HG03558 (cell line): Measurements from ENCODE around the gene RPL15.
A peak's percentile ranks its signal among the peaks of the same experiment; 100 is the strongest.
"Not testable (repeated sequence)": the region's sequence is repeated elsewhere in the genome, so short reads cannot be mapped to it uniquely, and the experiment has no call there.

ENCODE experiments used
- ATAC-seq: cut with Tn5 transposase; IDR thresholded peaks from one replicate; pipeline ENCODE4 v1.9.1; 2021; ENCODE audit warnings: moderate number of reproducible peaks; ENCODE audit not compliant: unreplicated experiment; ENCODE audit errors: extremely low read depth

Gene RPL15

DNA sequence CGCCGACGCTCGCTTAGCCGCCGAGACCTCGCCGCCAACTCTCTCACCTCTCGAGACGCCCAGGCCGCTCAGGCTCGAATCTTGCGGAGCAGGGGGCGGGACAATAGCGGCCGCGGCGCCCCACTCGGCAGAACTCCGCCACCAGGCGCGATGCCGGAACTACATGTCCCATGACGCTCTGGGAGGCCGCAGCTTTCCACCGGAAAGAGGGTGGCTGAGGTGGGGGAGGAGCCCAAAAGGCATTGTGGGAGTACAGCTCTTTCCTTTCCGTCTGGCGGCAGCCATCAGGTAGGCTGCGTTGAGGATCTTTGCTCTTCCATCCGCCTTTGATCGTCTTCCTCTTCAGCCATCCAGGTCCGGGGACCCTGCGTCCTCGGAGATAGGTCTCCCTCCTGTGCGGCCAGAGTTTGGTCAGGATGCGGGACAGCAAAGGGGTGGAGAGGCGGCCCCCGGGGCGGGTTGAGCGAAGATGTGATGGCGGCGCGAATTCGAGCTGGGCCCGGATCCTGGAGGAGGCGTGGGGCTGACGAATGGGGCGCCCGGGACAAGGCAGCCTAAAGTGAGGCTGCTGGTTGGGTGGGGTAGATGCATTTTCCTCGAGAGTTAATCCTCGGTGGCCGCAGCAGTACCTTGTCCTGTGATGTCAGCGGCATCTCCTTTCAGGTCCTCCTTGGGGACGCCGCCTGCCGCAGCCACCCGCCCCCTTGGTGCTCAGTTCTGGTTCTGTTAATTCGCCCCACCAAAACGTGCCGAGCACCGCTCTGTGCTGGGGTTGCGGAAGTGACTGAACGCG lies at the start of gene RPL15, which contains the start of gene NKIRAS1:
RPL15 (plus strand) TSS at position 247 of the 793 bp plus-strand sequence. CDS start 728 bp downstream, outside the sequence.
NKIRAS1 (minus strand) TSS at position 105 of the 793 bp plus-strand sequence. CDS start 6,086 bp downstream, outside the sequence.
- peak; percentile 93 for ATAC-seq

DNA sequence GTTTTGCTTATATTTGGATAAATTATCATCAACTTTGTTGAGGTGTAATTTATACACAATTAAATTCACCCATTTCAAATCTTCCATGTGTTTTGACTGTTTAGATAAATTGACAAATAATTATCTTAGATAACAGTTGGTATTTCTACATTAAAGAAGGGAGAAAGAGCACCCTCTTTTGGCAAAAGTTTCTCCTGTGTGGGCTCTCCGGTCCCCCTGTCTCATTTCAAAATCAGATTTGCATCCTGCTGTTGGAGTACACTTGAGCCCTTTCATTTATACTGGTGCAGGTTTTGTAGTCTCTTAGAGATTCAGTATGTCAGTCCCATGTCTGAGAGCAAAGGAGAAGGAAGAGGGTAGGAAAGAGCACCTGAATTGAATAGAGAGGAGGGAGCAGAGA lies 49.5 kb upstream of the RPL15 start:
- no peak for ATAC-seq

DNA sequence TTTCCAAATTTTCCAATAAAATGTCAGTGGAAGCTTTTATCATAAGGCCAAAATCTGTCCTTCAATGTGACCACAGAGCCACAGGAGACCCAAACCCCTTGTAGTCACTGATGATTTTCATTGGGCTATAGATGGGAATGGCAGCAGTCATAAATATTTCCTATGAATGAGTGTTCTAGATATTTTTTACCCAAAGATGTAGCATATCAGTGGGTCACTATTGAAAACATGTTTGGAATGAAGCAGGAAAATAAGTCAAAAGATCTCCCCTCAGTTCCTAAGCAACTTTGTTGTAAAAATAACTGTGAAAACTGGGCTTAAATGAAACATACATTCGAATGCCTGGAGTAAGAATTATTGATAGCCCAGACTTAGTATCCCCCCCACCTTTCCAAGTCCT lies 49.1 kb upstream of the RPL15 start:
- no peak for ATAC-seq

DNA sequence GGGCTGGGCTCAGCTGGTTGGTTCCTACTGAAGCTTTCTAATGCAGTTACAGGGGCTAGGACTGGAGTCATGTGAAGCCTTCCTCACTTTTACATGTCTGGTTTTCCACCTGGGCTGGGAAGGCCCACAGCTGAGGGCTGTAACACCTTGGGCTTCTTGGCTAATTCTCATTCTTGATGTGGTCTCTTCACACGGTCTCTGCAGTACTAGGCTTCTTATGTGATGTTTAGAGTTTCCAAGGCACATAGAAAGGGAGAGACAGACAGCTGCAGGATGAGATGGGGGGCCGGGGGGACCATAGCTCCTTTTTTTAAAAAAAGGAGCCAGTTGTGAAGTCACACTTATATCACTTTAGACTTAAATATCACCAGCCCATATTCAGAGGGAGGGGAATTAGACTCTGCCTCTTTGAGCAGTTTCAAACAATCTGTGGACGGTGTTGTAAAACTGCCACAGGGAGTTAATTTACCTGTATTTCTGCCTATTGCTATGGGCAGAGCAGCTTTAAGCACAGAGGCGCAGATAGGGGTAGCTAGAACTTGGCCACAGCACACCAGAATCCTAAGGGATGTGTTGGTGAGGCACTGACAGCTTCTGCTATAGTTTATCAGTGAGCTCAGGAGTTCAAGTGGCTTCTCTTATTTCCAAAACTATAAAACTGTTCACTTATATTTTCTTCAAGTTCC lies 46.8 kb upstream of the RPL15 start:
- ATAC-seq: no peak

DNA sequence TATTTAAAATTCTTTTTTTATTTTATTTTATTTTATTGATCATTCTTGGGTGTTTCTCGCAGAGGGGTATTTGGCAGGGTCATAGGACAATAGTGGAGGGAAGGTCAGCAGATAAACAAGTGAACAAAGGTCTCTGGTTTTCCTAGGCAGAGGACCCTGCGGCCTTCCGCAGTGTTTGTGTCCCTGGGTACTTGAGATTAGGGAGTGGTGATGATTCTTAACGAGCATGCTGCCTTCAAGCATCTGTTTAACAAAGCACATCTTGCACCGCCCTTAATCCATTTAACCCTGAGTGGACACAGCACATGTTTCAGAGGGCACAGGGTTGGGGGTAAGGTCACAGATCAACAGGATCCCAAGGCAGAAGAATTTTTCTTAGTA lies 46.3 kb upstream of the RPL15 start:
- not testable (repeated sequence) for ATAC-seq

GRCh38 chr3:23871361-23871760 lies 45.6 kb upstream of the RPL15 start:
- ATAC-seq: not testable (repeated sequence)

DNA sequence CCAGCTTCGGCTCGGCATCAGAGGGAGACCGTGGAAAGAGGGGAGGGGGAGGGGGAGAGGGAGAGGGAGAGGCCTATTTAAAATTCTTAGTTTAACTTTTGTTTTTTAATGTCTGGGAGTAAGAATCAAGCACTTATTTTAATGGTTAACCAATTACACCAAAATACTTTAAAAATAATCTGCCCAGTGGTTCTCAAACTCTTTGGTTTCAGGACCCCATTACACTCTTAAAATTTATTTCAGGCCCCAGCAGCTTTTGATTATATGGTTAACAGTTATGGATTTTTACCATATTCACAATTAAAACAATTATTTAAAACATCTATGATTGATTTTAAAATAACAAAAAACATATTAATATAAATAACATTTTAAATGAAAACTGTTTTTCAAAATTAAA lies 44.6 kb upstream of the RPL15 start:
- ATAC-seq: no peak

DNA sequence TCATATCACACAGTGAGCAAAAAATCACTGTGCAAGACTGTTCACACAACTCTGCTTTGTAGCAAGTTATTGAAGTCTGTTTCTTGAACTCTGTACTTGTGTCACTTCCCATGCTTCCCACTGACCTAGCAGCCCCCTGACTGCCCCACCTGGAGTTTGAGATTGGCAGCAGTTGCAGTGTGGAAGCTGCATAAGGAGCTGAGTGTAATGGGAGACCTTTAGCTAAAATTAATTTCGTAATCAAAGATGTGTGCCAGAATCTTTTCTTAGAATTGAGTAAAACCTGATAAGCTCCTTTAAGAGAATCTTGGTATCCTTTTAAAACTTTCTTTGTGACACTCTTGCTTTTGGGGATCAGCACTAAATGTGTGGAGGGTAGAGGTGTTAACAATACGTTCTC lies 43.0 kb upstream of the RPL15 start:
- ATAC-seq: no peak

GRCh38 chr3:23874359-23875112 lies 42.4 kb upstream of the RPL15 start:
- ATAC-seq: no peak

DNA sequence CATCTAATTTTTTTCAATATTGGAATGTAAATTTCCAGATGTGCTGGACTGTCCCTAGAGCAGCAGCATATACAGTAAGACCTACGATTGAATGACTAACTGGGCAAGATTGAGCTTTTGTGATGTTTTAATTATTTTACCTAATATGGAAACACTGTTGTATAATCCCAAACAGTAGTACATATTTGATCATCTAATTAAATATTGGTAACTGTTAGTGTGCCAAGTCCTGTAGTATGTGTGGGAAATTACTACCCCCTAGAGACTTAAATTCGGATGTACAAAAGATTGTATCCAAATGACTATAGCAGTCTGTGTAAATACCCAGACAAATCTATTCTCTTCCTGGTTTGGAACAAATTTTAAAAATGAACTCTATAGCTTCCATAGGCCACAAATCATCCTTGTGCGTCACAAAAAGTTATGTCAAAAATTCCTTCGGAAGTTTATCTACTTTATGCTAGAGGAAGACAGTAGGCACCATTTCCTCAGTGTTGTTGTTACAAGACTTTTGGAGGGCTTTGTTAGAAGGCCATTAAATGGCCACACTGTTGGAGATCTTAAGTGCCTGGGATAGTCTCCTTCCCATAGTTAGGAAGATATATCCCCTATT lies 41.7 kb upstream of the RPL15 start:
- ATAC-seq: no peak

DNA sequence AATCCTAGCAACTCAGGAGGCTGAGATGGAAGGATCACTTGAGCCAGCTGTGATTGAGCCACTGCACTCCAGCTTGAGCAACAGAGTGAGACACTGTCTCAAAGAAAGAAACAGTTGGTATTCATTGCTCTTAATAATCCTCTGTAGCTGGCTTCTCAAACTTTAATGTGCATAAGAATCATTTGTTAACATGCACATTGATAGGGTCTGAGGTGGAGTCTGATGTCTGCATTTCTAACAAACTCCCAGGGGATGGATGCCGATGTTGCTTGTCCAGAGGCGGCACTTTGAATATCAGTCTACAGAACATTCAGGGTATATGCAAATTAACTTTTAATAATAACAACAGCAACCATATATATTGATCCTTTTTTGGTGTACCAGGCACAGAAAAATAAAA lies 40.0 kb upstream of the RPL15 start:
- ATAC-seq: no peak

- no peak for ATAC-seq
Measured at GRCh38 chr3:23877329-23877980, 39.5 kb upstream of the RPL15 start.

DNA sequence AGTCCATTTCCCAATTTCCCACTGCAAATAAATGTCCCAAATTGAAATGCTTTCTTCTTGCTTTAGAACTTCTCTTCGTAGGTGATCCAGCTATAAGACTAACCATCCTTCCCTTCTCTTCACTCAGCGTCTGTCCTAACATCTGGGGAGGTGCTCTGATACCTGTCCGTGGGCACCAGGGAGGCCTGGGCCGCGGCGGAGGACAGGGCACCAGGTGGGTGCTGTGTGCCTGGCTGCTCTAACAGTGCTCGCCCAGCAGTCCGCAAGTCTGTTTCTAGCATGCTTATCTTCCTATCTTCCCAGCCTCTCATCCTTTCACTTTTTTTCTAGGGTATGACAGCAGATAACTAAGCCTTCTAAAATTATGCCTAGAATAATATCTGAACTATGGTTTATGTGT lies 37.4 kb upstream of the RPL15 start:
- no peak for ATAC-seq

DNA sequence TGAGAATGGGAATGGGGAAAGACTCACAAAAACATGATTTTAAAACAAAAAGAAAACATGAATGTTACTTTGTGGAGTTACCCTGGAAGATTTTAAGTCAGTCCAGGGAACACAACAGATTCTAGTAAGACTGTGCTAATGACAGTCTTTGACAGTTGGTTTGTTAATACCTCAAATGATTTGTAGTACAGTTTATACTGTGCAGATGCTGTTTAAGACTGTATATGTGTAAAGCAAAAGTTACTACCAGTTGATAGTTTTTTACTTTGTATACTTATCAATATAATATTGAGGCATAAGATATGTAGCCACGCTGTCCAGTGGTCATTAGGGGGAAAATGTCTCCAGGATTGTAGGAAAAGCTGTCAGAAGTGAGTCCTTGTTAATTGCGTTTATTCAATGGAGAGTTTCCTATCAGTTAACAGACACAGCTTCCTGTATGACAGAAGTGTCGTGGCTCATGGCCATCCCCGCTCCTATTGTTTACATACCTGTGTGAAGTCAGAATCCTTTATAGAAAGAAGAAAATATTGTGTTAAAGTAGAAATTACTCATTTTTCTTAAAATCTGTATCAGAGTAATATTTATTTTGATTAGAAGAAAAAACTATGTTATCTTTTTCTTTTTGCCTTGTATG lies 36.1 kb upstream of the RPL15 start:
- ATAC-seq: no peak

- ATAC-seq: not testable (repeated sequence)
Measured at GRCh38 chr3:23881993-23882392, 34.9 kb upstream of the RPL15 start.

DNA sequence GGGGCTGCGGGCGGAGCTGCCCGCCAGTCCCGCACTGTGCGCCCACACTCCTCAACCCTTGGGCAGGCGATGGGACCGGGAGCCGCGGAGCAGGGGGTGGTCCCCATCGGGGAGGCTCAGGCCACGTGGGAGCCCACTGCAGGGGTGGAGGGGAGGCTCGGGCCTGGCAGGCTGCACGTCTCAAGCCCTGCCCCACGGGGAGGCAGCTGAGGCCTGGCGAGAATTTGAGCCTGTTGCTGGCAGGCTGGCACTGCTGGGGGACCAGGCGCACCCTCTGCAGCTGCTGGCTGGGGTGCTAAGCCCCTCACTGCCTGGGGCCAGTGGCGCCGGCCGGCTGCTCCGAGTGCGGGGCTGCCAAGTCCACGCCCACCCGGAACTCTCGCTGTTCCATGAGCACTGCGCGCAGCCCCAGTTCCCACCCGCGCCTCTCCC lies 34.4 kb upstream of the RPL15 start:
- ATAC-seq: no peak

DNA sequence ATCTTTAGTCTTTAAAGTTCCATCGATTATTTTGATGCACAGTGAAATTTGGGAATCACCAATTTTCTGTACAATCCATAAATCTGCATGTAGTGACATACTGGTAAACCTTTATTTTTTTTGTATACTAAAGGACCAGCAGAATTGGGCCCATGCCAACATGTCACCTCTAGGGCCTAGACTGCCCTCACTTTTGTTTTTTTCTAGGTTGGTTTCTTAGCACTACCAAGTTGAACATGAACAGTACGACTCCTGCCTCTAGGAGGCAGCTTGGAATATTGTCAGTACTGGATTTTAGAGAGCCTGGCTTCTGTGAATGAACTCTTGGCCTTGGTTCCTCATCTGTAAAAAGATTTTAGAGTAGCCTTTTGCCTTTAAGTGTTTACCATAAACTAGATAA lies 32.5 kb upstream of the RPL15 start:
- ATAC-seq: no peak

GRCh38 chr3:23885210-23885609 lies 31.7 kb upstream of the RPL15 start:
- ATAC-seq: no peak

DNA sequence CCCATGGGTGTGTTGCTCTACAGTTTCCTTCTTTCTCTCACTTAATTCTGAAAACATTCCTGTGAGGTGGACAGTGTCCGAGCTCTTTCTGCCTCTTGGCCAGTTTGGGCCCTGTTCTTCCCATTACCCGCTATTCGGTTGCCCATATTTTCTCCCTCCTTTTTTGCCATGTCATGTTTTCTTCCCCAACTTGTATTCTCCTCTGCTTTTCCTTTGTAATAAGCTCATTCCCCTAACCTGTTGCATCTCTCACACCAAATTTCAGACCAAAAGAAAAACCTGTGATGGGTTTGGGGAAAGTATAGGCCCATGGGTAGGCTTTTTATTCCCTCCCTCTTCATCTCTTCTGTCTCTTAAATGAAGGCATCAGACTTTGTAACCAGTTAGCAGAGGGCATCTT lies 30.6 kb upstream of the RPL15 start:
- no peak for ATAC-seq
